Spleen (tissue), 11 donors: ENCODE measurements around the gene TANC1. TPM values are rescaled to one million over a fixed set of nuclear protein-coding genes. Genes with fewer than 3 reads are reported as not detected.

Experiments used
- DNase-seq: peaks from one replicate; pipeline ENCODE4 v3.0.0-alpha.2; 2020
- H3K27ac ChIP-seq, 8 donors: fragments of 200-600 bp; sonication (generic) in 7 of 8; 1 replicate in 4 of 8; 2 replicates in 4 of 8; pipeline versions ENCODE4 v1.5.0 to v1.8.0; 2016 to 2021; ENCODE audit warnings: inconsistent platforms in 4 of 8, mild to moderate bottlenecking in 4 of 8, moderate library complexity in 1 of 8
- H3K27me3 ChIP-seq, 7 donors: fragments of 200-600 bp; sonication (generic) in 6 of 7; replicated peaks in 1 of 7; 1 replicate in 4 of 7; 2 replicates in 3 of 7; pipeline versions ENCODE4 v1.5.0 to v1.8.0; 2016 to 2021; ENCODE audit warnings: inconsistent platforms in 3 of 7, mild to moderate bottlenecking in 1 of 7
- H3K36me3 ChIP-seq, 6 donors: fragments of 200-600 bp; sonication (generic) in 5 of 6; 1 replicate in 4 of 6; 2 replicates in 2 of 6; pipeline versions ENCODE4 v1.5.0 to v1.8.0; 2016 to 2021; ENCODE audit warnings: inconsistent platforms in 2 of 6
- H3K4me1 ChIP-seq, 6 donors: fragments of 200-600 bp; sonication (generic) in 5 of 6; 1 replicate in 3 of 6; 2 replicates in 3 of 6; pipeline versions ENCODE4 v1.5.0 to v1.8.0; 2016 to 2021; ENCODE audit warnings: inconsistent platforms in 3 of 6
- H3K4me3 ChIP-seq, 8 donors: fragments of 200-600 bp; sonication (generic) in 7 of 8; 1 replicate in 4 of 8; 2 replicates in 4 of 8; pipeline versions ENCODE4 v1.5.0 to v1.8.0; 2016 to 2021; ENCODE audit warnings: inconsistent platforms in 4 of 8, mild to moderate bottlenecking in 4 of 8, moderate library complexity in 2 of 8
- H3K9me3 ChIP-seq, 8 donors: fragments of 200-600 bp; sonication (generic) in 7 of 8; 1 replicate in 4 of 8; 2 replicates in 4 of 8; pipeline versions ENCODE4 v1.5.0 to v1.8.0; 2016 to 2021; ENCODE audit warnings: inconsistent platforms in 4 of 8
- CTCF ChIP-seq, 11 experiments: fragments of 200-600 bp in 7 of 11; fragments of 450-650 bp in 4 of 11; sonication (generic) in 4 of 11; IDR thresholded peaks in 8 of 11; conservative IDR thresholded peaks in 3 of 11; 1 replicate in 7 of 11; 2 replicates in 4 of 11; pipeline versions ENCODE4 v1.4.0 to v1.8.0; 2016 to 2021; ENCODE audit warnings: antibody characterized with exemption in 11 of 11, inconsistent platforms in 4 of 11, mild to moderate bottlenecking in 1 of 11
- POLR2A ChIP-seq, 3 donors: fragments of 450-650 bp; IDR thresholded peaks; one replicate each; pipeline ENCODE4 v1.5.1; 2017; ENCODE audit warnings: antibody characterized with exemption in 3 of 3, mild to moderate bottlenecking in 1 of 3
- POLR2AphosphoS5 ChIP-seq, 3 donors: sonication (generic); formaldehyde crosslinking; IDR thresholded peaks; one replicate each; pipeline ENCODE4 v1.5.1; 2017; ENCODE audit warnings: antibody characterized with exemption in 3 of 3
- WGBS, 5 donors: extraction: QIAGEN DNeasy Blood & Tissue Kit in 3 of 5; methylation state at CpG; one replicate each; pipeline versions ENCODE4 v1.1.5 to v1.1.7; 2013 to 2018; 5-methylcytosine and 5-hydroxymethylcytosine counted together
- intact Hi-C: fragments of 100-400 bp; cut with DNase I; formaldehyde crosslinking; loops from one replicate; pipeline ENCODE4 v1.15.0; 2023; ENCODE audit warnings: low total_unique reads
- polyA plus RNA-seq, 3 donors: library from polyadenylated mRNA; stranded (reverse); fragments of 200-250 nt; gene quantifications; one replicate each; pipeline ENCODE4 v1.2.1, GENCODE V29; 2013
- total RNA-seq, 7 donors: library from RNA; depleted of rRNA in 3 of 7; stranded (reverse); fragments of >200 nt in 3 of 7; fragmentation: NEBNext Ultra II Directional in 4 of 7; extraction: Animal tissue kit (Norgen Biotek cat#: 25700) in 4 of 7; gene quantifications; one replicate each; pipeline versions ENCODE4 v1.1.0 to v1.2.1, GENCODE V29; 2016 to 2021
- donor health status: healthy with polysubstance abuse.
- donor health status: DM: no; HTN: no; CAD: no; lungs with moderate emphysema.
- donor health status: DM: no; HTN: no; CAD: no.
- donor health status: Bipolar disorder and iron deficiency.
- donor health status: healthy.
- donor health status: DM: no; HTN: no; CAD: no.
- donor health status: DM: yes; HTN: yes; CAD: no.

TANC1 gene
- total and polyA plus RNA-seq, 10 donors, result 3.1 to 28.2 (median 21.7) TPM

GRCh38 chr2:159155320-159155719, 186.9 kb downstream of the TANC1 start:
- intact Hi-C loops, result no loop called here
- 88 to 94% (median 90%) methylated on average over 6 of the region's 6 CpGs for WGBS, 5 donors
- Histone ChIP-seq H3K36me3 (peaks cover 0 to 20% (median 0%) of the 10 kb centered on the region in 6 donors), H3K9me3 (no peaks in the 10 kb centered on the region), H3K4me1 (peaks cover 0 to 43% (median 20%) of the 10 kb centered on the region in 6 donors), H3K27ac (no peak overlapping the region), H3K4me3 (no peak overlapping the region), H3K27me3 (no peaks in the 10 kb centered on the region)
- TF ChIP-seq CTCF (IDR thresholded peaks at IDR 0.05 in 8 of 11, conservative IDR thresholded peaks at IDR 0.05 in 3 of 11) (no peak), POLR2AphosphoS5 (IDR thresholded peaks at IDR 0.05) (no peak), POLR2A (IDR thresholded peaks at IDR 0.05) (no peak)
- DNase-seq, result no peak

GRCh38 chr2:159155791-159156190, 187.4 kb downstream of the TANC1 start:
- no peak overlapping the region for H3K27ac ChIP-seq
- H3K9me3 ChIP-seq, result no peaks in the 10 kb centered on the region
- WGBS, 5 donors, result 93 to 100% (median 96%) methylated on average over 1 of the region's 1 CpG
- DNase-seq, result no peak
- H3K4me1 ChIP-seq, result peaks cover 2 to 43% (median 22%) of the 10 kb centered on the region in 6 donors
- H3K36me3 ChIP-seq, result peaks cover 0 to 15% (median 0%) of the 10 kb centered on the region in 6 donors
- no peak for TF ChIP-seq POLR2A (IDR thresholded peaks at IDR 0.05)
- TF ChIP-seq POLR2AphosphoS5 (IDR thresholded peaks at IDR 0.05), result no peak
- no peak for TF ChIP-seq CTCF (IDR thresholded peaks at IDR 0.05 in 8 of 11, conservative IDR thresholded peaks at IDR 0.05 in 3 of 11)
- intact Hi-C loops, result no loop called here
- no peak overlapping the region for H3K4me3 ChIP-seq
- H3K27me3 ChIP-seq, result no peaks in the 10 kb centered on the region

GRCh38 chr2:159156834-159157233, 188.4 kb downstream of the TANC1 start:
- Histone ChIP-seq H3K27me3 (no peaks in the 10 kb centered on the region), H3K4me3 (no peak overlapping the region), H3K36me3 (peaks cover 0 to 8% (median 0%) of the 10 kb centered on the region in 6 donors), H3K4me1 (peaks cover 6 to 49% (median 30%) of the 10 kb centered on the region in 6 donors), H3K9me3 (no peaks in the 10 kb centered on the region), H3K27ac (peak overlapping the region in 1 of 8 donors; percentile 10)
- TF ChIP-seq POLR2AphosphoS5 (IDR thresholded peaks at IDR 0.05) (no peak), CTCF (IDR thresholded peaks at IDR 0.05 in 8 of 11, conservative IDR thresholded peaks at IDR 0.05 in 3 of 11) (no peak), POLR2A (IDR thresholded peaks at IDR 0.05) (no peak)
- WGBS, 5 donors, result 89 to 98% (median 96%) methylated on average over 8 of the region's 8 CpGs
- no peak for DNase-seq
- intact Hi-C loops, result no loop called here

GRCh38 chr2:159157361-159158209, 189.1 kb downstream of the TANC1 start:
- DNase-seq, result no peak
- Histone ChIP-seq H3K27ac (peak overlapping the region in 1 of 8 donors; percentile 10), H3K4me1 (peaks cover 6 to 49% (median 30%) of the 10 kb centered on the region in 6 donors), H3K27me3 (no peaks in the 10 kb centered on the region), H3K4me3 (no peak overlapping the region), H3K36me3 (peaks cover 0 to 8% (median 0%) of the 10 kb centered on the region in 6 donors), H3K9me3 (no peaks in the 10 kb centered on the region)
- whole genome bisulfite sequencing, 5 donors, result 48 to 54% (median 52%) methylated on average over 12 of the region's 12 CpGs
- TF ChIP-seq POLR2AphosphoS5 (IDR thresholded peaks at IDR 0.05), result no peak
- TF ChIP-seq CTCF (IDR thresholded peaks at IDR 0.05 in 8 of 11, conservative IDR thresholded peaks at IDR 0.05 in 3 of 11), result no peak
- TF ChIP-seq POLR2A (IDR thresholded peaks at IDR 0.05), result no peak
- intact Hi-C loops, result no loop called here
